SK-N-SH treated with all-trans-retinoic acid at 6 μM for 48 hours (cell line): Measurements from ENCODE around the gene SUGCT.

ENCODE experiments used
- ATAC-seq: fragments of 200-7000 bp; cut with Tn5 transposase; 3 replicates; pipeline ENCODE4 v1.9.1; 2020; ENCODE audit warnings: mild to moderate bottlenecking, moderate library complexity
- BACH2 ChIP-seq: fragments of 250-450 bp; sonication (Bioruptor Pico); IDR thresholded peaks from 2 replicates; pipeline ENCODE4 v1.9.0; 2021; ENCODE audit warnings: mild to moderate bottlenecking, borderline replicate concordance
- CREB5 ChIP-seq: fragments of 250-450 bp; sonication (Bioruptor Pico); IDR thresholded peaks from 2 replicates; pipeline ENCODE4 v1.5.1; 2020; ENCODE audit warnings: low read depth, mild to moderate bottlenecking, moderate library complexity
- CSDC2 ChIP-seq: fragments of 250-450 bp; sonication (Bioruptor Pico); IDR thresholded peaks from 2 replicates; pipeline ENCODE4 v1.5.0; 2020; ENCODE audit warnings: mild to moderate bottlenecking, moderate library complexity
- ESRRG ChIP-seq: fragments of 250-450 bp; sonication (Bioruptor Pico); IDR thresholded peaks from 2 replicates; pipeline ENCODE4 v1.6.1; 2021; ENCODE audit warnings: mild to moderate bottlenecking
- OSR1 ChIP-seq: fragments of 250-450 bp; sonication (Bioruptor Pico); IDR thresholded peaks from 2 replicates; pipeline ENCODE4 v1.8.0; 2022; ENCODE audit warnings: moderate library complexity, mild to moderate bottlenecking, inconsistent platforms
- PPARA ChIP-seq: fragments of 250-450 bp; sonication (Bioruptor Pico); IDR thresholded peaks from 2 replicates; pipeline ENCODE4 v1.5.0; 2020; ENCODE audit warnings: mild to moderate bottlenecking, borderline replicate concordance
- RARB ChIP-seq: fragments of 250-450 bp; sonication (Bioruptor Pico); IDR thresholded peaks from 2 replicates; pipeline ENCODE4 v1.8.0; 2021; ENCODE audit warnings: mild to moderate bottlenecking, moderate library complexity
- SNAI2 ChIP-seq: fragments of 250-450 bp; sonication (Bioruptor Pico); IDR thresholded peaks from 2 replicates; pipeline ENCODE4 v1.5.0; 2020; ENCODE audit warnings: mild to moderate bottlenecking, moderate library complexity
- TCF4 ChIP-seq: fragments of 250-450 bp; sonication (Bioruptor Pico); IDR thresholded peaks from 2 replicates; pipeline ENCODE4 v1.8.0; 2021; ENCODE audit warnings: mild to moderate bottlenecking, moderate library complexity, borderline replicate concordance
- TOX ChIP-seq: fragments of 250-450 bp; sonication (Bioruptor Pico); IDR thresholded peaks from 2 replicates; pipeline ENCODE4 v1.8.0; 2021; ENCODE audit warnings: mild to moderate bottlenecking, moderate library complexity, borderline replicate concordance
- ZC3H10 ChIP-seq: fragments of 250-450 bp; sonication (Bioruptor Pico); IDR thresholded peaks from 2 replicates; pipeline ENCODE4 v1.5.1; 2021; ENCODE audit warnings: mild to moderate bottlenecking, moderate library complexity
- ZFP30 ChIP-seq: fragments of 450-650 bp; formaldehyde crosslinking; IDR thresholded peaks from 2 replicates; pipeline ENCODE4 v1.5.0; 2022; ENCODE audit warnings: mild to moderate bottlenecking, moderate library complexity
- ZNF565 ChIP-seq: fragments of 450-650 bp; formaldehyde crosslinking; conservative IDR thresholded peaks from 2 replicates; pipeline ENCODE4 v1.5.0; 2020; ENCODE audit warnings: low read depth, mild to moderate bottlenecking, moderate library complexity
- ZNF70 ChIP-seq: fragments of 450-650 bp; formaldehyde crosslinking; IDR thresholded peaks from 2 replicates; pipeline ENCODE4 v1.5.0; 2020; ENCODE audit warnings: mild to moderate bottlenecking, moderate library complexity
- ZNF8 ChIP-seq: fragments of 450-650 bp; formaldehyde crosslinking; IDR thresholded peaks from 2 replicates; pipeline ENCODE4 v1.5.0; 2020; ENCODE audit warnings: mild to moderate bottlenecking, moderate library complexity
- TF ChIP-seq, protein P1 (sequence below): fragments of 250-450 bp; sonication (Bioruptor Pico); IDR thresholded peaks from 2 replicates; pipeline ENCODE4 v1.8.0; 2021; ENCODE audit warnings: low read depth, mild to moderate bottlenecking, moderate library complexity, borderline replicate concordance
- TF ChIP-seq, protein P2 (sequence below): fragments of 250-450 bp; sonication (Bioruptor Pico); IDR thresholded peaks from 2 replicates; pipeline ENCODE4 v1.8.0; 2020; ENCODE audit warnings: mild to moderate bottlenecking, moderate library complexity, borderline replicate concordance
- TF ChIP-seq, protein P3 (sequence below): fragments of 250-450 bp; sonication (Bioruptor Pico); IDR thresholded peaks from 2 replicates; pipeline ENCODE4 v1.5.1; 2021; ENCODE audit warnings: mild to moderate bottlenecking, moderate library complexity

SUGCT gene

DNA sequence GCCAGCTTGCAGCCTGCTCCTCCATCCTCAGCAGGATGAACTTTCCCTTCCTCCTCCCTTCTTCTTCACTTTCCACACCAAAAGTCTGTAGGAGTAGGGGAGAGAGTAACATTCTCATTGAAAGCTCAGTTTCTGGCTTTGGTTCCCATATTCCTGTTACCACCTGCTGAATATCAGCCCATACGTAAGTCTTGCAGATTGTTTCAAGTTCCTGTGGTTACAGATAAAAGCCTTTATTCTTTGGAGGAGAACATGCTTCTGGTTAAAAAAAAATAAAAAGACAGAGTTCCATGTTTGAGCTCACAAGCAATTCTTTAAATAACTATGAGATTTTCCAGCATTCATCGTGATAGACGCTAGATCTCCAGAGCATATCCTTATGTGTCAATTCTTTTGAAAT lies 637.3 kb downstream of the SUGCT start:
- ATAC-seq: peak; percentile 11; the same call in 1 of the 3 replicates
- TF ChIP-seq, protein P1, sequence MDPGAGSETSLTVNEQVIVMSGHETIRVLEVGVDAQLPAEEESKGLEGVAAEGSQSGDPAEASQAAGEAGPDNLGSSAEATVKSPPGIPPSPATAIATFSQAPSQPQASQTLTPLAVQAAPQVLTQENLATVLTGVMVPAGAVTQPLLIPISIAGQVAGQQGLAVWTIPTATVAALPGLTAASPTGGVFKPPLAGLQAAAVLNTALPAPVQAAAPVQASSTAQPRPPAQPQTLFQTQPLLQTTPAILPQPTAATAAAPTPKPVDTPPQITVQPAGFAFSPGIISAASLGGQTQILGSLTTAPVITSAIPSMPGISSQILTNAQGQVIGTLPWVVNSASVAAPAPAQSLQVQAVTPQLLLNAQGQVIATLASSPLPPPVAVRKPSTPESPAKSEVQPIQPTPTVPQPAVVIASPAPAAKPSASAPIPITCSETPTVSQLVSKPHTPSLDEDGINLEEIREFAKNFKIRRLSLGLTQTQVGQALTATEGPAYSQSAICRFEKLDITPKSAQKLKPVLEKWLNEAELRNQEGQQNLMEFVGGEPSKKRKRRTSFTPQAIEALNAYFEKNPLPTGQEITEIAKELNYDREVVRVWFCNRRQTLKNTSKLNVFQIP (CRISPR knock-in tag): no peak
- TF ChIP-seq ZC3H10 (no peak), TOX (CRISPR knock-in tag) (no peak), CREB5 (CRISPR knock-in tag) (no peak), TCF4 (no peak), ZNF565 (CRISPR knock-in tag) (no peak), CSDC2 (no peak)
- TF ChIP-seq, protein P2, sequence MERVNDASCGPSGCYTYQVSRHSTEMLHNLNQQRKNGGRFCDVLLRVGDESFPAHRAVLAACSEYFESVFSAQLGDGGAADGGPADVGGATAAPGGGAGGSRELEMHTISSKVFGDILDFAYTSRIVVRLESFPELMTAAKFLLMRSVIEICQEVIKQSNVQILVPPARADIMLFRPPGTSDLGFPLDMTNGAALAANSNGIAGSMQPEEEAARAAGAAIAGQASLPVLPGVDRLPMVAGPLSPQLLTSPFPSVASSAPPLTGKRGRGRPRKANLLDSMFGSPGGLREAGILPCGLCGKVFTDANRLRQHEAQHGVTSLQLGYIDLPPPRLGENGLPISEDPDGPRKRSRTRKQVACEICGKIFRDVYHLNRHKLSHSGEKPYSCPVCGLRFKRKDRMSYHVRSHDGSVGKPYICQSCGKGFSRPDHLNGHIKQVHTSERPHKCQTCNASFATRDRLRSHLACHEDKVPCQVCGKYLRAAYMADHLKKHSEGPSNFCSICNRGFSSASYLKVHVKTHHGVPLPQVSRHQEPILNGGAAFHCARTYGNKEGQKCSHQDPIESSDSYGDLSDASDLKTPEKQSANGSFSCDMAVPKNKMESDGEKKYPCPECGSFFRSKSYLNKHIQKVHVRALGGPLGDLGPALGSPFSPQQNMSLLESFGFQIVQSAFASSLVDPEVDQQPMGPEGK (CRISPR knock-in tag): no peak

DNA sequence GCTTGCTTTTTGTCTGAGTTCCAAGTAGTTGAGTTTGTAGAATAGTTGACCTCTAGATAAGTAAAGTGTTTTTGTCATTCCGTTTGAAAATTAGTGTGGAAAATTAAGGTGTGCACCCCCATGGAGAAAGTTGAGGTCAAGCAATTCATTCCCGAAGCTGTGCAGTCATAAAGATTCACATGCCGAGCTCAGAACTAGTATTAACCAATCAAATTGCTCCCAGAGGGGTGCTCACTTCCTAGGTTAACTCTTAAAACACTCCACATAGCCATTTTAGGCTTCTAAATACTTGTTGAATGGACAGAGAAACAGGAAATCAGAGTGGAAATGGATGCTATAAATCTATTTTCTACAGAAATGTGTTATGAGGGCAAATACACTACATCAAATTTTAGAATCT lies 638.9 kb downstream of the SUGCT start:
- no peak for ATAC-seq
- no peak for TF ChIP-seq CSDC2

DNA sequence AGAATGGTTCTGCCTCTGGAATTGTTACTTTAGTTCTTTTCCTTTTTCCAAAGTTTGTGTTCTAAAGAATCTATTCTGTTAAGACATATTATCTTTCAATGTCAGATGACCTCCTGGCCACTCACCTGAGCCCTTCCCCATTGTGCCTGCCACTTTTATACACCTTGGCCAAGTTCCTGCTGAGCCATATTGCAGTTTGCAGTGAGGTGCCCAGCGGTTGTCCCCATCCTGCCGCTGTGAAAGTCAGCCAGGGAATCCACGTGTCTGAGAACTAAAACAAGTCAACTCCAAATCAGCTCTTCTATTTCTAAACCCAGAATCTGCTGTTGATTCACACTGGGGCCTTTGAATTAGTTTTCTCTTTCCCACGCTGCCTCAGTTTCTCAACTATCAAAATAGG lies 641.1 kb downstream of the SUGCT start:
- TF ChIP-seq ZNF70 (no peak), SNAI2 (CRISPR knock-in tag) (no peak), ESRRG (CRISPR knock-in tag) (no peak), PPARA (CRISPR knock-in tag) (no peak), TOX (CRISPR knock-in tag) (no peak), RARB (CRISPR knock-in tag) (no peak), TCF4 (no peak), BACH2 (no peak)
- TF ChIP-seq, protein P1 (CRISPR knock-in tag): no peak
- TF ChIP-seq, protein P3, sequence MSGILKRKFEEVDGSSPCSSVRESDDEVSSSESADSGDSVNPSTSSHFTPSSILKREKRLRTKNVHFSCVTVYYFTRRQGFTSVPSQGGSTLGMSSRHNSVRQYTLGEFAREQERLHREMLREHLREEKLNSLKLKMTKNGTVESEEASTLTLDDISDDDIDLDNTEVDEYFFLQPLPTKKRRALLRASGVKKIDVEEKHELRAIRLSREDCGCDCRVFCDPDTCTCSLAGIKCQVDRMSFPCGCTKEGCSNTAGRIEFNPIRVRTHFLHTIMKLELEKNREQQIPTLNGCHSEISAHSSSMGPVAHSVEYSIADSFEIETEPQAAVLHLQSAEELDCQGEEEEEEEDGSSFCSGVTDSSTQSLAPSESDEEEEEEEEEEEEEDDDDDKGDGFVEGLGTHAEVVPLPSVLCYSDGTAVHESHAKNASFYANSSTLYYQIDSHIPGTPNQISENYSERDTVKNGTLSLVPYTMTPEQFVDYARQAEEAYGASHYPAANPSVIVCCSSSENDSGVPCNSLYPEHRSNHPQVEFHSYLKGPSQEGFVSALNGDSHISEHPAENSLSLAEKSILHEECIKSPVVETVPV (CRISPR knock-in tag): no peak
- no peak for ATAC-seq

GRCh38 chr7:40777730-40778312 lies 643.0 kb downstream of the SUGCT start:
- no peak for TF ChIP-seq ZC3H10
- no peak for TF ChIP-seq ZNF8 (CRISPR knock-in tag)
- TF ChIP-seq TOX (CRISPR knock-in tag): no peak
- TF ChIP-seq OSR1 (CRISPR knock-in tag): no peak
- no peak for TF ChIP-seq TCF4
- no peak for TF ChIP-seq ZFP30
- TF ChIP-seq PPARA (CRISPR knock-in tag): no peak
- TF ChIP-seq, protein P3 (CRISPR knock-in tag): no peak
- TF ChIP-seq ZNF565 (CRISPR knock-in tag): no peak
- TF ChIP-seq, all 23 proteins: peak for 0
- no peak for ATAC-seq
